Ascending aorta (tissue), 2 donors: ENCODE data around the gene TCERG1L. TPM values are rescaled to one million over a fixed set of nuclear protein-coding genes. Genes with fewer than 3 reads are reported as not detected.
"Not testable (repeated sequence)": the region's sequence is repeated elsewhere in the genome, so short reads cannot be mapped to it uniquely, and the experiment has no call there.

Experiments
- DNase-seq, 2 donors: peaks; one replicate each; pipeline ENCODE4 v3.0.0-alpha.2; 2019; ENCODE audit warnings: low spot score in 2 of 2
- H3K27ac ChIP-seq, 2 donors: fragments of 200-600 bp; sonication (generic); one replicate each; pipeline ENCODE4 v1.5.1; 2016 to 2017; ENCODE audit warnings: mild to moderate bottlenecking in 1 of 2
- H3K27me3 ChIP-seq: fragments of 200-600 bp; sonication (generic); one replicate; pipeline ENCODE4 v1.5.1; 2017
- H3K36me3 ChIP-seq, 2 donors: fragments of 200-600 bp; sonication (generic); one replicate each; pipeline ENCODE4 v1.5.1; 2016
- H3K4me1 ChIP-seq, 2 donors: fragments of 200-600 bp; sonication (generic); one replicate each; pipeline ENCODE4 v1.5.1; 2016 to 2017; ENCODE audit warnings: mild to moderate bottlenecking in 1 of 2
- H3K4me3 ChIP-seq, 2 donors: fragments of 200-600 bp; sonication (generic); one replicate each; pipeline ENCODE4 v1.5.1; 2016 to 2017; ENCODE audit warnings: mild to moderate bottlenecking in 1 of 2
- H3K9me3 ChIP-seq, 2 donors: fragments of 200-600 bp; sonication (generic); one replicate each; pipeline ENCODE4 v1.5.1; 2016
- CTCF ChIP-seq, 3 experiments: fragments of 200-600 bp in 2 of 3; fragments of 450-650 bp in 1 of 3; sonication (generic) in 2 of 3; IDR thresholded peaks; one replicate each; pipeline ENCODE4 v1.5.1; 2016 to 2019; ENCODE audit warnings: antibody characterized with exemption in 3 of 3, mild to moderate bottlenecking in 1 of 3, moderate library complexity in 1 of 3
- intact Hi-C: fragments of 100-400 bp; cut with DNase I; formaldehyde crosslinking; loops from one replicate; pipeline ENCODE4 v1.15.1; 2023
- total RNA-seq: library from RNA; depleted of rRNA; stranded (reverse); fragments of >200 nt; gene quantifications from one replicate; pipeline ENCODE4 v1.1.0, GENCODE V29; 2016

The TCERG1L gene
- total RNA-seq, 1 donor from 2014 or later = not detected

GRCh38 chr10:131240691-131241090 is 70.8 kb downstream of the TCERG1L start:
- no peak overlapping the region for H3K27ac ChIP-seq
- TF ChIP-seq CTCF (IDR thresholded peaks at IDR 0.05) = no peak
- H3K9me3 ChIP-seq = no peaks in the 10 kb centered on the region
- no peaks in the 10 kb centered on the region for H3K27me3 ChIP-seq
- no peaks in the 10 kb centered on the region for H3K36me3 ChIP-seq
- intact Hi-C loops = no loop called here
- no peaks in the 10 kb centered on the region for H3K4me1 ChIP-seq
- H3K4me3 ChIP-seq = no peak overlapping the region
- no peak for DNase-seq

- H3K36me3 ChIP-seq = no peaks in the 10 kb centered on the region
- H3K9me3 ChIP-seq = no peaks in the 10 kb centered on the region
- H3K27ac ChIP-seq = no peak overlapping the region
- intact Hi-C loops = no loop called here
- no peak overlapping the region for H3K4me3 ChIP-seq
- TF ChIP-seq CTCF (IDR thresholded peaks at IDR 0.05) = no peak
- DNase-seq = no peak
- H3K27me3 ChIP-seq = no peaks in the 10 kb centered on the region
- H3K4me1 ChIP-seq = no peaks in the 10 kb centered on the region
Measured at GRCh38 chr10:131239926-131240325, 71.6 kb downstream of the TCERG1L start.

- intact Hi-C loops = no loop called here
- no peak for DNase-seq
- no peaks in the 10 kb centered on the region for H3K36me3 ChIP-seq
- no peaks in the 10 kb centered on the region for H3K4me1 ChIP-seq
- TF ChIP-seq CTCF (IDR thresholded peaks at IDR 0.05) = no peak
- no peak overlapping the region for H3K27ac ChIP-seq
- no peaks in the 10 kb centered on the region for H3K27me3 ChIP-seq
- H3K9me3 ChIP-seq = no peaks in the 10 kb centered on the region
- no peak overlapping the region for H3K4me3 ChIP-seq
Measured at GRCh38 chr10:131239450-131239849, 72.1 kb downstream of the TCERG1L start.

GRCh38 chr10:131238669-131239280 is 72.7 kb downstream of the TCERG1L start:
- intact Hi-C loops = no loop called here
- no peaks in the 10 kb centered on the region for H3K27me3 ChIP-seq
- H3K4me3 ChIP-seq = no peak overlapping the region
- H3K27ac ChIP-seq = no peak overlapping the region
- H3K9me3 ChIP-seq = no peaks in the 10 kb centered on the region
- no peak for DNase-seq
- no peaks in the 10 kb centered on the region for H3K36me3 ChIP-seq
- no peak for TF ChIP-seq CTCF (IDR thresholded peaks at IDR 0.05)
- H3K4me1 ChIP-seq = no peaks in the 10 kb centered on the region

GRCh38 chr10:131237991-131238651 is 73.4 kb downstream of the TCERG1L start:
- H3K4me1 ChIP-seq = no peaks in the 10 kb centered on the region
- H3K27ac ChIP-seq = no peak overlapping the region
- no peaks in the 10 kb centered on the region for H3K27me3 ChIP-seq
- H3K4me3 ChIP-seq = no peak overlapping the region
- DNase-seq = no peak
- no peaks in the 10 kb centered on the region for H3K9me3 ChIP-seq
- TF ChIP-seq CTCF (IDR thresholded peaks at IDR 0.05) = no peak
- H3K36me3 ChIP-seq = no peaks in the 10 kb centered on the region
- intact Hi-C loops = no loop called here

GRCh38 chr10:131234606-131235005 is 76.9 kb downstream of the TCERG1L start:
- H3K9me3 ChIP-seq, H3K27ac ChIP-seq, H3K36me3 ChIP-seq, H3K4me3 ChIP-seq, DNase-seq, H3K4me1 ChIP-seq, intact Hi-C loops, H3K27me3 ChIP-seq: not testable (repeated sequence)
